Pulmonary artery endothelial cell (primary cell): ENCODE data around the gene FSTL4. TPM values are rescaled to one million over a fixed set of nuclear protein-coding genes. Genes with fewer than 3 reads are reported as not detected.
"Not testable (repeated sequence)": the region's sequence is repeated elsewhere in the genome, so short reads cannot be mapped to it uniquely, and the experiment has no call there.

Experiments used
- DNase-seq: peaks from one replicate; pipeline ENCODE4 v3.0.0-alpha.2; 2011; ENCODE audit warnings: low read depth, low spot score
- total RNA-seq: library from RNA; depleted of rRNA; stranded (reverse); fragments of >200 nt; gene quantifications from 2 replicates; pipeline ENCODE4 v1.2.3, GENCODE V29; 2014

Gene FSTL4
- total RNA-seq, 1 donor from 2014 or later = not detected

DNA sequence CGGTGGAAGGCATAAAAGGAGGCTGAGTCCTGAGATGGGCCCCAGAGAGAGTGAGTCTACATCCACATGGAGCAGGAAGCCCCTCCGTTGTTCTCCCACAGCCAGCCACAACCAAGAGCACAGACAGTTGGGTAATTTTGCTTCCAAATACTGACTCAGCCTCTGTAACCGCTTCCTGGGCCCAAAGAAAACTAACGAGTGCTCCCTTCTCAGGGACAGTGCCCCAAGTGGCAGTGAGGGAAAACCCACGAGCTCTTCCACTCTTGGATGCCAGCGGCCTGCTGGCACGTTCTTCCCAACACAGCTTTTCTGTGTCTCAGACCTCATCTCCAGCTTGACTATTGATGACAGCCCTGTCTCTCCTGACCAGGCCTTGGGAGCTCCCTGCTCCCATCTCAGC is 207.6 kb downstream of the FSTL4 start:
- DNase-seq = no peak

DNA sequence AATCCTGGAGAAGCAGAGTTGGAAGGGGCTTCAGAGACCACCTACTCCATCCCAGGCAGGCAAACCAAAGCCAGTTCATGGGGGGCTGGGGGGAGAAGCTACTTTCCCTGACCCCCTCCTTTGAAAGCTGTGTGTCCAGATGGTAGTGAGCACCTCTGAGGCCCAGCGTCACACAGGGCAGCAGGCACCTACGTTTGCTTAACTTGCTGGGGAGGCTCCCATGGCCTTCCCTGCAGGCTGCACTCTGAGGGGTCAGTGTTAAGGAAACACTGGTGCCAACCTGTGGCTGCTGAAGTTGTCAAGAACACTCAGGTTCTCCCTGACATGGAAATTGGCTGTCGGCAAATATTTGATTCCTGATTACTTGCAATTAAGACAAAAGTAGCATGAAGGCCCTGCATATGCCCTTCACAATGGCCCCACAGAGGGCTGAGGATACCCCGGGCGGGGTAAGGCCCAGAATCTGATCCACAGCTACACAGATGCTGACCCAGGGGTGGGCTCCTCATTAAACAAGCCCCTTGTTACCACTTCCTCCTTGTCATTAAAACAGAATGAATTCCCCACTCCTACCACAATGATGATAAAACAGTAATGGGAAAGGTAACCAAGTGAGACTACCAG is 208.5 kb downstream of the FSTL4 start:
- no peak for DNase-seq

DNA sequence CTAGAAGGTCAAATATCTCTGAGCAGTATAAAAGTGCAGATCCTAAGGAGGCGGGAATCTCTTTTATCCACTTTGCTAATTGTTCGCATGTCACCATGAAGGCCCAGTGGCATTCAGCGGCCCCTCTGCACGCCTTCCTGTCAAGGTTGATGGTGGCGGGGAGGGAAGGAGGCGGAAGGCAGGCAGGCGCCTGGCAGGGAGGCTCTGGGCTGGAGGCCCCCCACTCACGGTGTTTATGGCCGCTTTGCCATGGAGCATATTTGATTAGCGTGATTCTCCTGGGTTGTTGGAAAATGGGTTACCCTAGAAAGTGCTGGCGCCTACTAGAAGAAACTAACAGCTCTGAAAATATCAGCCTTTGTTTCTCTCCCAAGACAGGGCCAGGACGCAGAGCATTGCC is 209.6 kb downstream of the FSTL4 start:
- no peak for DNase-seq

GRCh38 chr5:133401731-133402347 is 210.5 kb downstream of the FSTL4 start:
- no peak for DNase-seq

DNA sequence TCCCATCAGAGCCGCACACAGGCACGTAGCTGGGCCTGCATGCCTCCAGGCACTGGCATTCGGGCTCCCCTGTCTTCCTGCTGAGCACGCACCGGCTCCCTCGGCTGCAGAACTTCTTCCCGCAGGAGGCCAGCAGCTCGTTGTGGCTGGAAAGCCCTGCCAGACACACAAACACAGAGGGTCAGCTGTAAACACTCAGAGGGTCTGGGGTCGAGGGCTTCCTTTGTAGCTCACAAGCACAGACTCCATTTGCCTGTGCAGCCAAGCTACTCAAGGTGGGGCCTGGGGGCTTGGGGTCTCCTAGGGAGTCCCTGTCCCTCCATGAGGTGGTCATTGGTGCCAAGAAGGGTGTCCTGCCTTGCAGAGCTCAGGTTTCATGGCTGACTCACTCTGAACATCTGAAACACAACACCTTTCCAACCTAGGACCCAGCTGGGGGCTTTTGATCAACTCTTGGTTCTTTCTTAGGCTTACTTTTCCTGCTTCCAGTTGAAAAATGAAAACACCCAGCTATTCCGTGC is 211.4 kb downstream of the FSTL4 start:
- no peak for DNase-seq

- DNase-seq = no peak
These were observed 212.2 kb downstream of the FSTL4 start for GRCh38 chr5:133400120-133400519.

- DNase-seq = no peak
These were observed 213.0 kb downstream of the FSTL4 start for GRCh38 chr5:133399247-133399891.

GRCh38 chr5:133398646-133399101 is 213.7 kb downstream of the FSTL4 start:
- DNase-seq = no peak

DNA sequence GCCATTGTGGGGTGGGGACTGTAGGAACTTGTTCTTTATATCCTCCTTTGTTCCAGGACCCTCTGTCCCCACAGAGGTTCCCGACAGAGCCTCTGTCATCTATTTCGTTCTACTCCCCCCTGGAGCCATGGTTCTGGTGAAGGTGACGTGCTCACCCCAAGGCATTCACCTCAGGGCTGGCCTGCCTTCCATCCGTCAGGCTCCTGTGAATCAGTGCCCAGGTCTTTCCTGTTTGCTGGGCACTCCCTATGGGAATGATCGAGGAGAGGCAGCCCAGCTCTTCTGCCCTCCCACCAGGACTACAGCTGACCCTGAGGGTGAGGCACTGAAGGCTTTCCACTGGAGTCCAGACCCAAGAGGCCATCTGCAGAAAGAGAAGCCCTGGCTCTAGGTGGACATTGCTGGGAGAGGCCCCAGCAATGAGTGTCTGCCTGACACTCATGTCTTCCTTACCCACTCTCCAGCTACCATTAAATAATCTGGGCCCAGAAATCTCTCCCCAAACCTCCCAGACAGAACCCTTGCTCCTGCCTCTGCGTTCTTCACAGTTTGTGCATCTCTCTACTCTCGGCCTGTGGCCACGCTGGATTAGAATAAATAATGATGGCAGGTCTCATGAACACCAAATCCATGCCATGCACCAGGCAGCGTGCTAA is 214.2 kb downstream of the FSTL4 start:
- DNase-seq = no peak

DNA sequence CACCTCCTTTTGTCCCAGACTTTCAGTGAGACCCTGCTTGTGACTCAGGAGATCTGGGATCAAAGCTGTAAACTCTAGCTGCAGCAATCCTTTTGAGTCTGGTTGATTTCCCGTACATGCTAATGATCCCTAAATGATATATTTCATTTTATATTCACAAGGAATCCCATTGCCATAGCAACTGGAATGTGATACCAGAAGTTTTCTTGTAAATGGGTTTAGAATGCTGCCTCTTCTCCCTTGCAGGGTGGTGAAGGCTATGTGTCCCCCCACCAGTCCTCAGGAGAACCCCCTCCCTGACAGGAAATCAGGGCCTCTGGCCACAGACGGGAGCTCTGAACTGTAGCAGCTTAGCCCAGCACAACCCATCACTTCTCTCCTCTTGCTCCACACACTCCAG is 215.0 kb downstream of the FSTL4 start:
- no peak for DNase-seq

DNA sequence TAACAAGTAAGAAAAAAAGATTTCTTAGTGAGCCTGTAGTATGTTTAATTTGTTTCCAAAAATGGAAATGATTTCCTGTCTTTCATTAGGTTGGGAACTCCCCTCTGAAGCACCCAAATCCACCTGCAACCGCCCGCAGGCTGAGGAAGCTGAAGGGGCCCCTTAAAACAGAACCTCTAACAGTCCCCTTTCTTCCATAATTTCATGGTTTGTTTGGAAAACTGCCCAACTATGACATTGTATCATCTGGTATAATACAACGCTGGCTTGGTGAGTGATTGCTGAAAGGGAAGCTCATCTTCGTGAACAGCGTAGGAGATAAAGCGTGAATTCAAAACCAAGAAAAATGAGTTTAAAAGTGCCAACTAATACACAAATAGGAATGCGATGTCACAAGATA is 215.5 kb downstream of the FSTL4 start:
- DNase-seq = no peak

GRCh38 chr5:133396187-133396741 is 216.1 kb downstream of the FSTL4 start:
- DNase-seq = no peak

- DNase-seq = not testable (repeated sequence)
These were observed 217.1 kb downstream of the FSTL4 start for GRCh38 chr5:133395207-133395606.

- not testable (repeated sequence) for DNase-seq
These were observed 217.9 kb downstream of the FSTL4 start for GRCh38 chr5:133394477-133394817.

- no peak for DNase-seq
These were observed 218.4 kb downstream of the FSTL4 start for GRCh38 chr5:133393776-133394476.

- DNase-seq = no peak
These were observed 219.9 kb downstream of the FSTL4 start for GRCh38 chr5:133392448-133392847.

GRCh38 chr5:133391354-133392136 is 220.8 kb downstream of the FSTL4 start:
- DNase-seq = no peak

- DNase-seq = no peak
These were observed 221.7 kb downstream of the FSTL4 start for GRCh38 chr5:133390416-133391353.

DNA sequence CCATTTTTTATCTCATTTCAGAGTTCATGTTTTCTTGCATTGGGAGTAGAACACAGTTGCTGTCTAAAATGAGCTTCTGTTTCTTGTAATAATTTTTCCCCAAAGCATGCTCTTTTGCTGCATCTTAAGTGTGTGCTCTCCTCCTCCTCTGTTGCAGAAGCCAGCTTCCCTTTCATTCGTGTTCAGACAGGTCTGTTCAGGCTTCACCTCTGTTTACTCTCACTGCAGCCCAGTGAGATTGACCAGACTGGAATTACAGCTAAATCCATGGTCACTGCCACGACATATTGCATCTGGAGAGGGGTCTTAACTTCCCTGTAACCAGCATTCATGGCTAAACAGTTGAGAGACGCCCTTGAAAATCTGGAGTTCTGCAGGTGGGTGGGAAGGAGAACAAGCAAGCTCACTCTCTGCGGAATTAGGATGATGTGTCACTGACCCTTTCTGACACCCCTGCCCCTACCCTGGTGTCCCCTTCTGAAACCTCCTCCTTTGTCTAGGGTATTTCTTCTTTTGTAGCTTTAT is 223.2 kb downstream of the FSTL4 start:
- no peak for DNase-seq
